Mesendoderm (in vitro differentiated cells): ENCODE data around the gene ELOA.

Experiments used
- DNase-seq: peaks from one replicate; pipeline ENCODE4 v3.0.0; 2013
- H2AK5ac ChIP-seq: 2 replicates; pipeline ENCODE4 v1.6.1; 2013; ENCODE audit warnings: low read length, inconsistent platforms
- H2BK120ac ChIP-seq: 2 replicates; pipeline ENCODE4 v1.6.1; 2013; ENCODE audit warnings: low read depth, mild to moderate bottlenecking, low read length, moderate library complexity, mixed read lengths
- H2BK15ac ChIP-seq: replicated peaks from 2 replicates; pipeline ENCODE4 v1.6.1; 2013; ENCODE audit warnings: low read depth, mild to moderate bottlenecking, moderate library complexity
- H2BK5ac ChIP-seq: 2 replicates; pipeline ENCODE4 v1.6.1; 2013; ENCODE audit warnings: low read length, inconsistent platforms
- H3K18ac ChIP-seq: 2 replicates; pipeline ENCODE4 v1.6.1; 2013; ENCODE audit warnings: mild to moderate bottlenecking, low read length, mixed read lengths
- H3K23ac ChIP-seq: one replicate; pipeline ENCODE4 v1.6.1; 2013; ENCODE audit warnings: low read length
- H3K27ac ChIP-seq: 2 replicates; pipeline ENCODE4 v1.5.1; 2013; ENCODE audit warnings: low read depth, mild to moderate bottlenecking, inconsistent platforms, low read length, moderate library complexity
- H3K27me3 ChIP-seq: 2 replicates; pipeline ENCODE4 v1.6.1; 2013; ENCODE audit warnings: low read length, control low read depth, mild to moderate bottlenecking, inconsistent platforms; ENCODE audit not compliant: insufficient read depth, poor library complexity
- H3K36me3 ChIP-seq: 2 replicates; pipeline ENCODE4 v1.6.1; 2013; ENCODE audit warnings: low read length, inconsistent platforms; ENCODE audit not compliant: control insufficient read depth, insufficient read depth
- H3K4ac ChIP-seq: one replicate; pipeline ENCODE4 v1.6.1; 2013; ENCODE audit warnings: low read depth, mild to moderate bottlenecking, low read length, moderate library complexity
- H3K4me1 ChIP-seq: 2 replicates; pipeline ENCODE4 v1.6.1; 2013; ENCODE audit warnings: low read depth, low read length, inconsistent platforms; ENCODE audit not compliant: control insufficient read depth
- H3K4me2 ChIP-seq: 2 replicates; pipeline ENCODE4 v1.6.1; 2013; ENCODE audit warnings: low read length
- H3K4me3 ChIP-seq: 2 replicates; pipeline ENCODE4 v1.5.1; 2013; ENCODE audit warnings: mild to moderate bottlenecking, low read length
- H3K56ac ChIP-seq: one replicate; pipeline ENCODE4 v1.6.1; 2013; ENCODE audit warnings: low read length
- H3K79me1 ChIP-seq: 2 replicates; pipeline ENCODE4 v1.6.1; 2013; ENCODE audit warnings: low read length, inconsistent platforms
- H3K79me2 ChIP-seq: 2 replicates; pipeline ENCODE4 v1.6.1; 2013; ENCODE audit warnings: mild to moderate bottlenecking, low read length; ENCODE audit not compliant: control insufficient read depth, insufficient read depth
- H3K9ac ChIP-seq: 2 replicates; pipeline ENCODE4 v1.6.1; 2013; ENCODE audit warnings: low read length, inconsistent platforms
- H4K5ac ChIP-seq: one replicate; pipeline ENCODE4 v1.6.1; 2013; ENCODE audit warnings: low read length
- H4K8ac ChIP-seq: one replicate; pipeline ENCODE4 v1.6.1; 2013; ENCODE audit warnings: low read depth, mild to moderate bottlenecking, control low read depth, low read length, moderate library complexity
- WGBS: extraction: QIAGEN DNeasy Blood & Tissue Kit; methylation state at CpG from one replicate; pipeline ENCODE4 v1.1.7; 2013; ENCODE audit warnings: low lambda C conversion rate, missing lambda C conversion rate; ENCODE audit not compliant: insufficient coverage; ENCODE audit errors: extremely low coverage; 5-methylcytosine and 5-hydroxymethylcytosine counted together

Gene ELOA

GRCh38 chr1:23807453-23807852 is 64.2 kb downstream of the ELOA start:
- WGBS, result no CpG with 5 or more reads among the region's 3 CpGs
- H3K18ac ChIP-seq, result no peak overlapping the region
- no peak overlapping the region for H3K27ac ChIP-seq
- H4K5ac ChIP-seq, result no peak overlapping the region
- H2BK120ac ChIP-seq, result no peak overlapping the region
- H3K9ac ChIP-seq, result no peak overlapping the region
- DNase-seq, result no peak
- H3K27me3 ChIP-seq, result no peaks in the 10 kb centered on the region
- no peak overlapping the region for H3K56ac ChIP-seq
- no peak overlapping the region for H3K4me3 ChIP-seq
- H4K8ac ChIP-seq, result no peak overlapping the region
- no peak overlapping the region for H2BK5ac ChIP-seq
- no peak overlapping the region for H3K23ac ChIP-seq
- no peaks in the 10 kb centered on the region for H3K79me1 ChIP-seq
- no peak overlapping the region for H3K4ac ChIP-seq
- H3K4me2 ChIP-seq, result no peak overlapping the region
- H3K36me3 ChIP-seq, result no peaks in the 10 kb centered on the region
- H3K4me1 ChIP-seq, result no peaks in the 10 kb centered on the region
- no peak overlapping the region for H2AK5ac ChIP-seq
- no peak overlapping the region for H2BK15ac ChIP-seq
- no peaks in the 10 kb centered on the region for H3K79me2 ChIP-seq

GRCh38 chr1:23809751-23810171 is 66.5 kb downstream of the ELOA start:
- no peak overlapping the region for H3K27ac ChIP-seq
- no peak overlapping the region for H3K4me2 ChIP-seq
- H3K23ac ChIP-seq, result no peak overlapping the region
- H3K4me3 ChIP-seq, result no peak overlapping the region
- no peak overlapping the region for H2BK120ac ChIP-seq
- no peak overlapping the region for H4K5ac ChIP-seq
- H2AK5ac ChIP-seq, result no peak overlapping the region
- no peaks in the 10 kb centered on the region for H3K79me1 ChIP-seq
- no peak overlapping the region for H3K18ac ChIP-seq
- no peaks in the 10 kb centered on the region for H3K27me3 ChIP-seq
- H2BK5ac ChIP-seq, result no peak overlapping the region
- no peak overlapping the region for H3K9ac ChIP-seq
- peak; percentile 85 for DNase-seq
- WGBS, result no CpG with 5 or more reads among the region's 6 CpGs
- H2BK15ac ChIP-seq, result no peak overlapping the region
- H3K56ac ChIP-seq, result no peak overlapping the region
- no peak overlapping the region for H3K4ac ChIP-seq
- no peaks in the 10 kb centered on the region for H3K4me1 ChIP-seq
- no peak overlapping the region for H4K8ac ChIP-seq
- no peaks in the 10 kb centered on the region for H3K79me2 ChIP-seq
- H3K36me3 ChIP-seq, result no peaks in the 10 kb centered on the region

GRCh38 chr1:23810818-23811540 is 67.7 kb downstream of the ELOA start:
- Histone ChIP-seq H3K79me1 (no peaks in the 10 kb centered on the region), H2BK15ac (no peak overlapping the region), H3K27me3 (no peaks in the 10 kb centered on the region), H4K8ac (no peak overlapping the region), H3K4me3 (no peak overlapping the region), H2BK5ac (no peak overlapping the region), H3K4me1 (no peaks in the 10 kb centered on the region), H3K56ac (no peak overlapping the region), H3K4ac (no peak overlapping the region), H4K5ac (no peak overlapping the region), H3K79me2 (no peaks in the 10 kb centered on the region), H3K23ac (no peak overlapping the region), H2BK120ac (no peak overlapping the region), H3K4me2 (no peak overlapping the region), H3K27ac (no peak overlapping the region), H3K9ac (no peak overlapping the region), H3K36me3 (no peaks in the 10 kb centered on the region), H3K18ac (no peak overlapping the region), H2AK5ac (no peak overlapping the region)
- WGBS, result no CpG with 5 or more reads among the region's 3 CpGs
- DNase-seq, result peak; percentile 78
